NCI-H774 (cell line): ENCODE measurements around the gene TXNDC11.

Source experiments
- DNase-seq: peaks from one replicate; lab custom pipeline; 2025; lab: John Stamatoyannopoulos, UW

TXNDC11 gene

GRCh38 chr16:11750056-11750455 lies 7.4 kb upstream of the TXNDC11 start:
- no peak for DNase-seq

GRCh38 chr16:11748404-11749254 lies 6.0 kb upstream of the TXNDC11 start:
- no peak for DNase-seq

- no peak for DNase-seq
Measured at GRCh38 chr16:11747949-11748403, 5.3 kb upstream of the TXNDC11 start.

- no peak for DNase-seq
Measured at GRCh38 chr16:11744075-11744470, 1.4 kb upstream of the TXNDC11 start.

- peak; percentile 13 for DNase-seq
Measured at GRCh38 chr16:11743308-11744074, 834 bp upstream of the TXNDC11 start.

GRCh38 chr16:11742093-11742535 lies 543 bp downstream of the TXNDC11 start:
- DNase-seq, result no peak

GRCh38 chr16:11740567-11740966 lies 2.1 kb downstream of the TXNDC11 start:
- DNase-seq, result no peak

- no peak for DNase-seq
Measured at GRCh38 chr16:11738742-11739544, 3.7 kb downstream of the TXNDC11 start.

GRCh38 chr16:11737713-11738112 lies 4.9 kb downstream of the TXNDC11 start:
- no peak for DNase-seq

GRCh38 chr16:11736903-11737302 lies 5.8 kb downstream of the TXNDC11 start:
- no peak for DNase-seq

GRCh38 chr16:11735787-11736186 lies 6.9 kb downstream of the TXNDC11 start:
- no peak for DNase-seq

- DNase-seq, result no peak
Measured at GRCh38 chr16:11734653-11735043, 8.0 kb downstream of the TXNDC11 start.

GRCh38 chr16:11734025-11734652 lies 8.5 kb downstream of the TXNDC11 start:
- DNase-seq, result no peak

GRCh38 chr16:11731222-11731621 lies 11.4 kb downstream of the TXNDC11 start:
- no peak for DNase-seq

GRCh38 chr16:11729787-11730186 lies 12.9 kb downstream of the TXNDC11 start:
- DNase-seq, result no peak

- DNase-seq, result no peak
Measured at GRCh38 chr16:11727796-11728543, 14.7 kb downstream of the TXNDC11 start.

- no peak for DNase-seq
Measured at GRCh38 chr16:11726008-11726407, 16.6 kb downstream of the TXNDC11 start.

GRCh38 chr16:11725457-11725856 lies 17.2 kb downstream of the TXNDC11 start:
- DNase-seq, result no peak

GRCh38 chr16:11722468-11722808 lies 20.2 kb downstream of the TXNDC11 start:
- no peak for DNase-seq

- DNase-seq, result no peak
Measured at GRCh38 chr16:11721781-11722467, 20.7 kb downstream of the TXNDC11 start.

- no peak for DNase-seq
Measured at GRCh38 chr16:11719762-11720161, 22.9 kb downstream of the TXNDC11 start.
